ENCODE results near the gene HSPA1L.
A peak's percentile ranks its signal among the peaks of the same experiment; 100 is the strongest.
"Not testable (repeated sequence)": the region's sequence is repeated elsewhere in the genome, so short reads cannot be mapped to it uniquely, and the experiment has no call there.

HSPA1L gene

DNA sequence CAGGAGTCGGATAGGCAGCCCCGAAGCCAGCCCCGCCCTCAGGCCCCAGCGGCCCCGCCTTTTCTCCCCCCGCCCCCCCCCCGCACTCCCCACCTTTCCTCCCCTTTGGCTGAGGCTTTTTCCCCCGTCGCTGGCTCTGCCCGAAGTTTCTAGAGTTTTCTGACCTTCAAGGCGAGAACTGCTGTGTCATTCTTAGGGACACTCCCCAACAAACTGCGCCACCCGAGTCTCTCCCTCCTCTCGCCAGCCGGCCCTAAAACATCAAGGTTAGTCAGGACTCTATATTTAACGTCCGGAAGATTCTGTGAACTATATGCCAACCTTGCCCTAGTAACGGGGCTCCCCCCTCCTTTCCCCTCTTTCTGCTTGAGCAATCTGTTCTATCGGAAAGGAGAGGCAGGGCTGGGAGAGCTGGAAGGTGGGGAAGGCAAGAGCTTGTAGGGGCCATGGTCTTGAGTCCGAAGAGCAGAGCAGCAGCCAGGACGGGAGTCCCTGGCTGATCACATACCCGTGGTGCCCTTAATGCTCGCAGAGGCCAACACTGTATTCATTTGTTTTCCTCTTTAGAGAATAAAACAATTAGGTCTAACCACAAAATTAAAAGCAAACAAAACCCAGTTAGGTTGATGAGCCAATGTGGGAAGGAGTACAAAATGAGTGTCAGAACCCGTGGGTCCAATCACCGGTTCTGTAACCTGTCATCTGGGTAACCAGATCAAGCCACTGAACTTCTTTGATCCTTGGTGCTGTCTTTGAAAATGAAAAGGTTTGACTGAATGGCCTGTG, 7.1 kb upstream of the HSPA1L start:
- TF ChIP-seq, protein P1, sequence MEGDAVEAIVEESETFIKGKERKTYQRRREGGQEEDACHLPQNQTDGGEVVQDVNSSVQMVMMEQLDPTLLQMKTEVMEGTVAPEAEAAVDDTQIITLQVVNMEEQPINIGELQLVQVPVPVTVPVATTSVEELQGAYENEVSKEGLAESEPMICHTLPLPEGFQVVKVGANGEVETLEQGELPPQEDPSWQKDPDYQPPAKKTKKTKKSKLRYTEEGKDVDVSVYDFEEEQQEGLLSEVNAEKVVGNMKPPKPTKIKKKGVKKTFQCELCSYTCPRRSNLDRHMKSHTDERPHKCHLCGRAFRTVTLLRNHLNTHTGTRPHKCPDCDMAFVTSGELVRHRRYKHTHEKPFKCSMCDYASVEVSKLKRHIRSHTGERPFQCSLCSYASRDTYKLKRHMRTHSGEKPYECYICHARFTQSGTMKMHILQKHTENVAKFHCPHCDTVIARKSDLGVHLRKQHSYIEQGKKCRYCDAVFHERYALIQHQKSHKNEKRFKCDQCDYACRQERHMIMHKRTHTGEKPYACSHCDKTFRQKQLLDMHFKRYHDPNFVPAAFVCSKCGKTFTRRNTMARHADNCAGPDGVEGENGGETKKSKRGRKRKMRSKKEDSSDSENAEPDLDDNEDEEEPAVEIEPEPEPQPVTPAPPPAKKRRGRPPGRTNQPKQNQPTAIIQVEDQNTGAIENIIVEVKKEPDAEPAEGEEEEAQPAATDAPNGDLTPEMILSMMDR (IDR thresholded peaks at IDR 0.05; ENCODE audit: extremely low read depth, missing control alignments) = no peak
- peak; percentile 70 for DNase-seq (ENCODE audit: low spot score)

DNA sequence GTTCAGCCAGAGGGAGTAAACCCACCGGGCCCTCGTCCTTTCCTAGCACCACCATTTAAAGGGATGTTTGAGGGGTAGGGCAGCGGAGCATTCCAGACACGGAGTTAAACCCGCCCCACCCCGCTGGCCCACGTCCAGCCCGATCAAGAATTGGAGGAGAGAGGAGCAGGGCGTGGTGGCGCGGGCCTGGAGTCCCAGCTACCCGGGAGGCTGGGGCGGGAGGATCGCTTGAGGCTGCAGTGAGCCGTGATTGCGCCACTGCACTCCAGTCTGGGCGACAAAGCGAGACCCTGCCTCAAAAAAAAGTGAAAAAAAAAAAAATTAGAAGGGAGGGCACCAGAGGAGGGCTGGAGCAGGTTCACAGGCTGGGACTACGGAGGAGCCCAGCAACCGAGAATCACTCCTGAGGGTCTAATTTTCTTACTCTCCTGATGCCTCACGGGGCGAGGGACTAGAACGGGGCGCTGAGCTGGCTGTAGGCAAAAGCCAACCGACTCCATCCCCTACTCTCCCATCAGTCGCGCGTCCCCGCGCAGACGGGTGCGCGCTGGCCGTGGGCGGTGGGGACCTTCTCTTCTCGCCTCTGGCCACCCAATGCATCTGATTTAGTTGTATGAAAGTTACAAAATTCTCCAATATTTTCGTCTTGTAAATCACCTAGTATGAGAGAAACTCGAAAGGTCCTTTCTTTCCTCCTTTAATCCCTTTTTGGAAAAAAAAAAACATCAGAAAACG, 6.4 kb upstream of the HSPA1L start:
- TF ChIP-seq, protein P1 (IDR thresholded peaks at IDR 0.05; ENCODE audit: extremely low read depth, missing control alignments) = no peak
- DNase-seq (ENCODE audit: low spot score) = peak; percentile 63

DNA sequence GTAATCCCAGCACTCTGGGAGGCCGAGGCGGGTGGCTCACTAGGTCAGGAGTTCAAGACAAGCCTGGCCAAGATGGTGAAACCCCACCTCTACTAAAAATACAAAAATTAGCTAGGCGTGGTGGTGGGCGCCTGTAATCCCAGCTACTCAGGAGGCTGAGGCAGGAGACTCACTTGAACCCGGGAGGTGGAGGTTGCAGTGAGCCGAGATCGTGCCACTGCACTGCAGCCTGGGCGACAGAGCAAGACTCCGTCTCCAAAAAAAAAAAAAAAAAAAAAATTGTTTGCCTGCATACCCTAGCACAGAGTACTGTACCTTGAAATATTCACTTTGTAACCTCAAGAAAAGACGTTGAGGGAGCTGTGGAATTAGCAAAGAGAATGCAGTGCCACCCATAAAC, 5.3 kb upstream of the HSPA1L start:
- not testable (repeated sequence) for DNase-seq (ENCODE audit: low spot score)

DNA sequence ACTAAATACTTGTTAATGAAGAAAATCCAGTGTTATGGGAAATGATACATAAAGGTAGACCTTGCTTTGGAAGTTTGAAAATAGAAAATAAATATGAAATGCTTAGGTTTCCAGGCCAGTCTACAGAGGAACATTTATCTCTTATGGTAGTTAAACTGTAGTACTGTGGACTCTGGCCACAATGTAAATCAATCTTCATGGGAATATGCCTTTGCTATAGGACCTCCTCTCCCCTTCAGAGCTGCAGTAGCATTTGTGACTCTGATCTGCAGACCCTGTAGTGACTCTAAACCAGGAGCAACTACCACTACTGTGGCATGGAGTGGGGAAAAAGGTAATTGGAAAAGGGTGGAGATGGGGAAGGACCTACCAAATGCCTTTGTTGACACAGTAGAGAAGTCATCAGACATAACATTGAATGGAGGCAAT, 4.8 kb upstream of the HSPA1L start:
- TF ChIP-seq, protein P1 (IDR thresholded peaks at IDR 0.05; ENCODE audit: extremely low read depth, missing control alignments) = no peak
- no peak for DNase-seq (ENCODE audit: low spot score)

DNA sequence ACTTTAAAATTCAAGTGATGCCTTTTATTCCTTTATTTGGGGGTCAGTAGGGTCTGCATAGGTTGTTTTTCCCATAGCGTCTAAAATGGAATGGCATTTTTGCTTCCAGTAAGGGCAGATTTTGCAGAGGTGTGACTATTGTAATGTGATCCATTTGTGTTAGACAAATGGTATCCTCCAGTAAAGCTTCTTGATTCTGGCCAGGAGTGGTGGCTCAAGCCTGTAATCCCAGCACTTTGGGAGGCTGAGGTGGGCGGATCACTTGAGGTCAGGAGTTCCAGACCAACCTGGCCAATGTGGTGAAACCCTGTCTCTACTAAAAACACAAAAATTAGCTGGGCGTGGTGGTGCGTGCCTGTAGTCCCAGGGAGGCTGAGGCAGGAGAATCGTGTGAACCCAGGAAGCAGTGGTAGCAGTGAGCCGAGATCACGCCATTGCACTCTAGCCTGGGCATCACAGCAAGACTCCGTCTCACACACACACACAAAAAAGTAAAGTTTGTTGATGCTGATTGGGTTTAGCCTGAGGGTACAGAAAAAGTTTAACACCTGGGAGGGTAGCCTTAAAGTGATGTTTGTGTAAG, 2.9 kb upstream of the HSPA1L start:
- not testable (repeated sequence) for DNase-seq (ENCODE audit: low spot score)

DNA sequence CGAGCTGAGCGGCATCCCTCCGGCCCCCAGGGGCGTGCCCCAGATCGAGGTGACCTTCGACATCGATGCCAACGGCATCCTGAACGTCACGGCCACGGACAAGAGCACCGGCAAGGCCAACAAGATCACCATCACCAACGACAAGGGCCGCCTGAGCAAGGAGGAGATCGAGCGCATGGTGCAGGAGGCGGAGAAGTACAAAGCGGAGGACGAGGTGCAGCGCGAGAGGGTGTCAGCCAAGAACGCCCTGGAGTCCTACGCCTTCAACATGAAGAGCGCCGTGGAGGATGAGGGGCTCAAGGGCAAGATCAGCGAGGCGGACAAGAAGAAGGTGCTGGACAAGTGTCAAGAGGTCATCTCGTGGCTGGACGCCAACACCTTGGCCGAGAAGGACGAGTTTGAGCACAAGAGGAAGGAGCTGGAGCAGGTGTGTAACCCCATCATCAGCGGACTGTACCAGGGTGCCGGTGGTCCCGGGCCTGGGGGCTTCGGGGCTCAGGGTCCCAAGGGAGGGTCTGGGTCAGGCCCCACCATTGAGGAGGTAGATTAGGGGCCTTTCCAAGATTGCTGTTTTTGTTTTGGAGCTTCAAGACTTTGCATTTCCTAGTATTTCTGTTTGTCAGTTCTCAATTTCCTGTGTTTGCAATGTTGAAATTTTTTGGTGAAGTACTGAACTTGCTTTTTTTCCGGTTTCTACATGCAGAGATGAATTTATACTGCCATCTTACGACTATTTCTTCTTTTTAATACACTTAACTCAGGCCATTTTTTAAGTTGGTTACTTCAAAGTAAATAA, 2.2 kb upstream of the HSPA1L start:
- not testable (repeated sequence) for DNase-seq (ENCODE audit: low spot score)

DNA sequence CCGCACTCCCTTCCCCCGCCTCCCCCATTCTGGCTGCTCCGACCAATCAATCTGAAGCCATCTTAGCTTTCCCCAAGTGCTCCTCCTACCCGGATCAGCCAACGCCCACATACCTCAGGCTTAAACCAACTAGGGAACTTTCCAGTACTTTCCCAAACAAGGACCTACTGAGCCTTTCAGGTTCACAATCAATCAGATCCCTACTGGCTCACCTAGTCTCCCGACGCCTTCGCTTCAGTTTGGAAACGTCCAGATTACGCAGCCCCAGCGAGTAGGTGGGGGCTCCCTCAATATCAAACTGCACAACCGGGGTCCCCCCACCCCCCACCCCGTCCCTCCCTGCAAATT, 432 bp downstream of the HSPA1L start:
- TF ChIP-seq, protein P1 (IDR thresholded peaks at IDR 0.05; ENCODE audit: extremely low read depth, missing control alignments) = no peak
- peak; percentile 78 for DNase-seq (ENCODE audit: low spot score)

DNA sequence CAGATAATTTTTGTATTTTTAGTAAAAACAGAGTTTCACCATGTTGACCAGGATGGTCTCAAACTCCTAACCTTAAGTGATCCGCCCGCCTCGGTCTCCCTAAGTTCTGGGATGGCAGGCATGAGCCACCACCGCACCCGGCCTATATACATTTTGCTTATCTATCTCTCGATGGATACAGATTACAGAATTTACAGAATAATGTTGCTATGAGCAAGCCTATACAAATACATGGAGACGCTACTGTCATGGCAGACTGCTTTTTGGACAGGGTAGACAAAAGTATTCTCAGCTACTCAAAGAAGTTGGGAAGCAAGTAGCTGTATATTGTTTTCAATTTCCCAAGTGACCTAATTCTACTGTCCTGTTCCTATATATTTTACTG, 1.6 kb downstream of the HSPA1L start:
- DNase-seq (ENCODE audit: low spot score) = no peak
- TF ChIP-seq, protein P1 (IDR thresholded peaks at IDR 0.05; ENCODE audit: extremely low read depth, missing control alignments) = no peak

Data from GM20000 (cell line).